Cardiac muscle cell (in vitro differentiated cells and primary cell): ENCODE results near the gene ARL15. TPM values are rescaled to one million over a fixed set of nuclear protein-coding genes. Genes with fewer than 3 reads are reported as not detected.

ENCODE experiments used
- DNase-seq, 2 donors: peaks; one replicate each; pipeline versions ENCODE4 v3.0.0 to v3.0.0-alpha.2; 2010 to 2017; ENCODE audit warnings: low read depth in 1 of 2, low spot score in 1 of 2
- H3K27ac ChIP-seq: fragments of 200-600 bp; sonication (generic); 2 replicates; pipeline ENCODE4 v1.5.1; 2016
- H3K27me3 ChIP-seq: fragments of 200-600 bp; sonication (generic); 2 replicates; pipeline ENCODE4 v1.6.0; 2016; ENCODE audit warnings: control low read depth
- H3K36me3 ChIP-seq: fragments of 200-600 bp; sonication (generic); 2 replicates; pipeline ENCODE4 v1.5.1; 2016; ENCODE audit warnings: control low read depth
- H3K4me1 ChIP-seq: fragments of 200-600 bp; sonication (generic); 2 replicates; pipeline ENCODE4 v1.8.1; 2017; ENCODE audit warnings: low read depth, mild to moderate bottlenecking, mixed run types
- H3K4me3 ChIP-seq: fragments of 200-600 bp; sonication (generic); 2 replicates; pipeline ENCODE4 v1.5.1; 2016; ENCODE audit warnings: mild to moderate bottlenecking
- H3K9me3 ChIP-seq: fragments of 200-600 bp; sonication (generic); 2 replicates; pipeline ENCODE4 v1.5.1; 2017; ENCODE audit warnings: low read depth, mild to moderate bottlenecking, control low read depth
- CTCF ChIP-seq: IDR thresholded peaks from 2 replicates; pipeline ENCODE4 v1.5.1; 2012; ENCODE audit warnings: low read depth, mild to moderate bottlenecking, low read length
- polyA plus RNA-seq: library from polyadenylated mRNA; unstranded; fragments of >200 nt; fragmentation: Nextera tagmentation; extraction: Ambion mirVana; gene quantifications from 2 replicates; pipeline ENCODE4 v1.2.1, GENCODE V29; 2016
- total RNA-seq: library from RNA; depleted of rRNA; stranded (reverse); fragments of >200 nt; gene quantifications from 2 replicates; pipeline ENCODE4 v1.2.3, GENCODE V29; 2016

ARL15 gene
- total and polyA plus RNA-seq, 2 experiments from 2014 or later, result 23.2 to 27.4 TPM

DNA sequence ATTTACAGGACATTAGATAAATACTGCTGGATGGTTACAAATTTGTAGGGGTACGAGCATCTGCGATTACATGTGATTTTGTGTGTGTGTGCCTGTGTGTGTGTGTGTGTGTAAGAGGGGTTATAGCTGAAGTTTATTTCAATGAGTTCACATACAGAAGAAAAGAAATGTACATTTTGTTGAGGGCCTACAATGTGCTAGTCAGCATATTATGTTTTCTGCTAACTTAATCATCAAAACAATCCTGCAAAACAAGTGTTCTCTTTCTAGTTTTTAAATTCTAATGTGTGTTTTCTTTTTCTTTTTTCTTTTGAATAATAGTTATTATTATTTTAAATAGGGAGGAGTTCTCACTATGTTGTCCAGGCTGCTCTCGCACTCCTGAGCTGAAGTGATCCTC is 305.7 kb downstream of the ARL15 start:
- no peak for DNase-seq
- no peak for TF ChIP-seq CTCF
- Histone ChIP-seq H3K4me3 (no peak overlapping the region), H3K9me3 (no peaks in the 10 kb centered on the region), H3K27ac (no peak overlapping the region), H3K4me1 (peaks cover 32% of the 10 kb centered on the region), H3K27me3 (no peaks in the 10 kb centered on the region), H3K36me3 (no peaks in the 10 kb centered on the region)

GRCh38 chr5:54002779-54003178 is 307.6 kb downstream of the ARL15 start:
- TF ChIP-seq CTCF, result no peak

GRCh38 chr5:54001976-54002775 is 308.2 kb downstream of the ARL15 start:
- no peaks in the 10 kb centered on the region for H3K27me3 ChIP-seq
- DNase-seq, result no peak
- no peak for TF ChIP-seq CTCF
- no peaks in the 10 kb centered on the region for H3K36me3 ChIP-seq
- peaks cover 26% of the 10 kb centered on the region for H3K4me1 ChIP-seq
- H3K9me3 ChIP-seq, result no peaks in the 10 kb centered on the region
- H3K4me3 ChIP-seq, result no peak overlapping the region
- H3K27ac ChIP-seq, result no peak overlapping the region

More at GRCh38 chr5:54002779-54003178, 307.6 kb downstream of the ARL15 start:
- Histone ChIP-seq H3K36me3 (no peaks in the 10 kb centered on the region), H3K27me3 (no peaks in the 10 kb centered on the region), H3K4me3 (no peak overlapping the region), H3K4me1 (peaks cover 23% of the 10 kb centered on the region), H3K27ac (no peak overlapping the region), H3K9me3 (no peaks in the 10 kb centered on the region)
- no peak for DNase-seq

GRCh38 chr5:54000011-54000410 is 310.4 kb downstream of the ARL15 start:
- Histone ChIP-seq H3K36me3 (no peaks in the 10 kb centered on the region), H3K27me3 (no peaks in the 10 kb centered on the region), H3K9me3 (no peaks in the 10 kb centered on the region), H3K27ac (no peak overlapping the region), H3K4me3 (no peak overlapping the region), H3K4me1 (peaks cover 26% of the 10 kb centered on the region)
- DNase-seq, result no peak
- no peak for TF ChIP-seq CTCF

DNA sequence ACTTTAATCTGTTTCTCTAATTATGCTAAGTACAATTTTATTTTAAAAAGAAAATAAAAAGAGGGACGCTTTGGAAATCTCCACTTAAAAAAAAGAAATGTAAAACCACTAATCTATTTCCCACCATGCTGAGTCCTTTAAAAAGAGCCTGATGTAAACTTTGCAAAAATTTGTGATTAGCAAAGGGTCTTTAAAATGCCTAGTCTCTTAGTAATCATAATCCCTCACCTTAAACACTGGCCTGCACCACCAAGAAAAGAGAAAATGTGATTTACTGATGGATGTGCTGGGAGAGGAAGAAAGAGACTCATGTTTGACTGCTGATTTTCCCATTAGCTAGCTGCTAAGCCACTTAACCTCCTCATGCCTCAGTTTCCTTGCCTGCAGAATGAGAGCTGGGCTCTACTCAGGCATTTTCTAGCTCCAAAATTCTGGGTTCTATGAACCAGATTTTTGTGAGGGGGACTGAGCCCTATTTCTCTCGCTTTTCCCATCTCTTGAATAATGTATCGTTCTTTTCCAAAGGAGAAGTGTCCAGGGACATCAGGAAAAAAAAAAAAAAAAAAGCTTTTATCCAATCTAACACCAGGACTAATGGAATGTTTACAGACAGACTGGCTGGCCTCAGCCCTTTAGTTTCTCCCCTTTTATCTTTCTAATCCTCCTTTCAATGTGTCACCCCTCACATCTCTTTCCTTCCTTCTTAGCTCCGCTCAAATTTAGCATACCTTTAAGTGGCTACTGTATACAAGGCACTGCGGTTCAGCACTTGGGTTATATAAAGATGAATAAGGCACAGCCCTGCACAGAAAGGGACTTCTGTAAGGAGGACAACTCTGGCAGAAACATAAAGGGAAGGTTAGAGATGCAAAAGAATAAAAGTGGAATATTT is 312.4 kb downstream of the ARL15 start:
- H3K27ac ChIP-seq, result no peak overlapping the region
- TF ChIP-seq CTCF, result no peak

More for the DNA sequence above, 312.4 kb downstream of the ARL15 start:
- Histone ChIP-seq H3K27me3 (no peaks in the 10 kb centered on the region), H3K4me3 (no peak overlapping the region), H3K4me1 (peaks cover 26% of the 10 kb centered on the region), H3K36me3 (no peaks in the 10 kb centered on the region), H3K9me3 (no peaks in the 10 kb centered on the region)
- peak in 1 of 2 donors; percentile 32 for DNase-seq
